DOHH2 (cell line): ENCODE results near the gene SMG5.

Experiments used
- H3F3A ChIP-seq: fragments of 200-600 bp; sonication (generic), shearing (Covaris generic); 2 replicates; pipeline ENCODE4 v1.6.0; 2016; ENCODE audit warnings: antibody characterized with exemption, mild to moderate bottlenecking; ENCODE audit not compliant: control insufficient read depth, insufficient read depth
- H3K27ac ChIP-seq: fragments of 200-600 bp; sonication (generic); 2 replicates; pipeline ENCODE4 v1.5.1; 2014; ENCODE audit warnings: low read depth, mild to moderate bottlenecking, low read length, moderate library complexity
- H3K27me3 ChIP-seq: fragments of 200-600 bp; sonication (generic); 2 replicates; pipeline ENCODE4 v1.6.1; 2014; ENCODE audit warnings: mild to moderate bottlenecking, low read length, mixed read lengths; ENCODE audit not compliant: control insufficient read depth
- H3K36me3 ChIP-seq: fragments of 200-600 bp; sonication (generic); 2 replicates; pipeline ENCODE4 v1.6.1; 2014; ENCODE audit warnings: mild to moderate bottlenecking, low read length, moderate library complexity, mixed read lengths; ENCODE audit not compliant: control insufficient read depth
- H3K4me1 ChIP-seq: fragments of 200-600 bp; sonication (generic); 2 replicates; pipeline ENCODE4 v1.6.1; 2014; ENCODE audit warnings: mild to moderate bottlenecking, low read length, mixed read lengths; ENCODE audit not compliant: control insufficient read depth
- H3K4me2 ChIP-seq: fragments of 200-600 bp; sonication (generic); 2 replicates; pipeline ENCODE4 v1.6.0; 2014; ENCODE audit warnings: mild to moderate bottlenecking, low read length, moderate library complexity
- H3K4me3 ChIP-seq: fragments of 200-600 bp; sonication (generic); 2 replicates; pipeline ENCODE4 v1.5.1; 2014; ENCODE audit warnings: mild to moderate bottlenecking, low read length, mixed read lengths
- H3K79me2 ChIP-seq: fragments of 200-600 bp; sonication (generic); 2 replicates; pipeline ENCODE4 v1.6.1; 2014; ENCODE audit warnings: mild to moderate bottlenecking, low read length, mixed read lengths; ENCODE audit not compliant: control insufficient read depth
- H3K9me2 ChIP-seq: fragments of 200-600 bp; sonication (generic); replicated peaks from 2 replicates; pipeline ENCODE4 v1.6.1; 2014; ENCODE audit warnings: mild to moderate bottlenecking, low read length, mixed read lengths; ENCODE audit not compliant: control insufficient read depth
- H3K9me3 ChIP-seq: fragments of 200-600 bp; sonication (generic); 2 replicates; pipeline ENCODE4 v1.6.1; 2014; ENCODE audit warnings: antibody characterized with exemption, low read length, mixed read lengths; ENCODE audit not compliant: control insufficient read depth, insufficient read depth
- H4K20me1 ChIP-seq: fragments of 200-600 bp; sonication (generic); 2 replicates; pipeline ENCODE4 v1.6.0; 2014; ENCODE audit warnings: low read depth, mild to moderate bottlenecking, antibody characterized with exemption, low read length, moderate library complexity; ENCODE audit not compliant: control insufficient read depth, insufficient read depth
- CTCF ChIP-seq: fragments of 200-600 bp; sonication (generic); IDR thresholded peaks from one replicate; pipeline ENCODE4 v1.5.1; 2014; ENCODE audit warnings: antibody characterized with exemption, mild to moderate bottlenecking, low read depth, low read length; ENCODE audit not compliant: poor library complexity, severe bottlenecking
- EZH2phosphoT487 ChIP-seq: fragments of 200-600 bp; sonication (generic); IDR thresholded peaks from 2 replicates; pipeline ENCODE4 v1.6.1; 2017; ENCODE audit warnings: borderline replicate concordance, mild to moderate bottlenecking, antibody characterized with exemption, low read length, moderate library complexity, mixed read lengths

SMG5 gene

GRCh38 chr1:156251527-156251926 is 31.1 kb downstream of the SMG5 start:
- peaks cover 61% of the 10 kb centered on the region for H3K36me3 ChIP-seq

GRCh38 chr1:156249593-156249992 is 33.0 kb downstream of the SMG5 start:
- H3K9me3 ChIP-seq: no peaks in the 10 kb centered on the region
- no peaks in the 10 kb centered on the region for H4K20me1 ChIP-seq
- no peak overlapping the region for H3K4me3 ChIP-seq
- H3K9me2 ChIP-seq: no peaks in the 10 kb centered on the region
- peaks cover 18% of the 10 kb centered on the region for H3K4me1 ChIP-seq
- H3K27me3 ChIP-seq: peaks cover 11% of the 10 kb centered on the region
- no peak overlapping the region for H3K4me2 ChIP-seq
- peaks cover 52% of the 10 kb centered on the region for H3K36me3 ChIP-seq
- H3K27ac ChIP-seq: no peak overlapping the region
- peaks cover 6% of the 10 kb centered on the region for H3F3A ChIP-seq
- no peak for TF ChIP-seq CTCF
- TF ChIP-seq EZH2phosphoT487: no peak
- H3K79me2 ChIP-seq: no peaks in the 10 kb centered on the region

More at GRCh38 chr1:156251527-156251926, 31.1 kb downstream of the SMG5 start:
- Histone ChIP-seq H3K4me3 (no peak overlapping the region), H3K4me2 (no peak overlapping the region), H3K79me2 (no peaks in the 10 kb centered on the region), H3K27me3 (no peaks in the 10 kb centered on the region), H3K27ac (no peak overlapping the region), H3K9me2 (no peaks in the 10 kb centered on the region), H3K9me3 (no peaks in the 10 kb centered on the region), H3K4me1 (no peaks in the 10 kb centered on the region), H3F3A (peaks cover 1% of the 10 kb centered on the region; the same call in 1 of the 2 replicates), H4K20me1 (no peaks in the 10 kb centered on the region)
- no peak for TF ChIP-seq EZH2phosphoT487
- TF ChIP-seq CTCF: no peak

GRCh38 chr1:156248323-156248683 is 34.3 kb downstream of the SMG5 start:
- no peaks in the 10 kb centered on the region for H3K9me2 ChIP-seq
- no peak overlapping the region for H3K4me3 ChIP-seq
- peaks cover 6% of the 10 kb centered on the region for H3F3A ChIP-seq
- H4K20me1 ChIP-seq: no peaks in the 10 kb centered on the region
- H3K9me3 ChIP-seq: no peaks in the 10 kb centered on the region
- no peak overlapping the region for H3K4me2 ChIP-seq
- TF ChIP-seq CTCF (no peak), EZH2phosphoT487 (no peak)
- H3K27ac ChIP-seq: no peak overlapping the region
- H3K27me3 ChIP-seq: peaks cover 11% of the 10 kb centered on the region
- H3K79me2 ChIP-seq: no peaks in the 10 kb centered on the region
- peaks cover 41% of the 10 kb centered on the region for H3K36me3 ChIP-seq
- peaks cover 18% of the 10 kb centered on the region for H3K4me1 ChIP-seq
